Skeletal muscle satellite cell (primary cell): ENCODE results near the gene CDC42BPA.
"Not testable (repeated sequence)": the region's sequence is repeated elsewhere in the genome, so short reads cannot be mapped to it uniquely, and the experiment has no call there.

ENCODE experiments used
- H3K27me3 ChIP-seq: 2 replicates; pipeline ENCODE4 v1.7.0; 2013; ENCODE audit warnings: low read length; ENCODE audit not compliant: control insufficient read depth, insufficient read depth
- H3K36me3 ChIP-seq: 2 replicates; pipeline ENCODE4 v1.7.0; 2013; ENCODE audit warnings: mild to moderate bottlenecking, control low read depth, low read length; ENCODE audit not compliant: insufficient read depth
- H3K4me1 ChIP-seq: 2 replicates; pipeline ENCODE4 v1.7.0; 2013; ENCODE audit warnings: low read length; ENCODE audit not compliant: control insufficient read depth, insufficient read depth
- H3K4me2 ChIP-seq: 2 replicates; pipeline ENCODE4 v1.7.0; 2013; ENCODE audit warnings: mild to moderate bottlenecking, low read length
- H3K4me3 ChIP-seq: 2 replicates; pipeline ENCODE4 v1.7.0; 2013; ENCODE audit warnings: low read length
- H3K9ac ChIP-seq: 2 replicates; pipeline ENCODE4 v1.7.0; 2013; ENCODE audit warnings: mild to moderate bottlenecking, low read depth, low read length, moderate library complexity
- H3K9me3 ChIP-seq: replicated peaks from 2 replicates; pipeline ENCODE4 v1.7.0; 2013; ENCODE audit warnings: mild to moderate bottlenecking, control low read depth, low read length

Gene CDC42BPA

DNA sequence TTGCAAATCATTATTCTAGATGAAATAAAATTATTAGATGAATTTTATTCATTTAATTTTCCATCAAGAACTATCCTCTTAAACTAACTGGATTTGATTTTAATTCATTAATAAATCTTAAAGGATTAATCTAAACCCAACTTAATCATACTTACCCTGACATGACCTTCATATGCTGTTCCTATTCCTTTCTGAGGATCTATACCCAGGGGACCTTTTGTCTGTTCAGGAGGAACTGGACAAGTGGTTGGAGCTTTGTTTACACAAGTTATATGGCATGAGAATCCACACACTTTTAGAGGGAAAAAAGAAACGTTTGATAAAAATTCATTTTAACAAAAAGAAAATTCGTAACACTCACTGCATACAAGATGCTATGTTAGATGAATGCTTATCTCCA, 283.0 kb downstream of the CDC42BPA start:
- H3K36me3 ChIP-seq, result peaks cover 27% of the 10 kb centered on the region

DNA sequence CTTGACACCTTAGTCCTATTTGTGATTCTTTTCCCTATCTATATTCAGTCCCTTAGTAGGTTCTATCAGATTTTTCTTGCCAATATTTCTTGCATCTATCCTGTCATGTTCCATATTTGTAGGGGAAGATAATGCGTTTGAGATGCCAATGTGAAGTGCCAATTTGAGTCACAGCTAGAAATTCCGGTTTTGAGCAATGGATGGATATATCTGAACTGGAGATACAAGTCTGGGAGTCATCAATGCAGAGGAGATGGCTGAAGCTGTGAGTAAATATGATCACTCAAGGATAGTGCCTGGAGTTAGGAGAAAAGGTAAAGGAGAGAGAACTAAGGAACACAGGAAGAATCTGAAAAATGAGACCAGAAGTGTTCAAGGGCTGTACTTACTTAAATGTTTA, 284.4 kb downstream of the CDC42BPA start:
- H3K9ac ChIP-seq, result no peak overlapping the region
- no peak overlapping the region for H3K4me2 ChIP-seq
- H3K27me3 ChIP-seq, result no peaks in the 10 kb centered on the region
- peaks cover 25% of the 10 kb centered on the region for H3K36me3 ChIP-seq
- no peaks in the 10 kb centered on the region for H3K4me1 ChIP-seq
- H3K9me3 ChIP-seq, result no peaks in the 10 kb centered on the region
- H3K4me3 ChIP-seq, result no peak overlapping the region

More for the DNA sequence above, 283.0 kb downstream of the CDC42BPA start:
- no peak overlapping the region for H3K9ac ChIP-seq
- H3K4me2 ChIP-seq, result no peak overlapping the region
- H3K4me3 ChIP-seq, result no peak overlapping the region
- no peaks in the 10 kb centered on the region for H3K27me3 ChIP-seq
- H3K4me1 ChIP-seq, result no peaks in the 10 kb centered on the region
- H3K9me3 ChIP-seq, result no peaks in the 10 kb centered on the region

DNA sequence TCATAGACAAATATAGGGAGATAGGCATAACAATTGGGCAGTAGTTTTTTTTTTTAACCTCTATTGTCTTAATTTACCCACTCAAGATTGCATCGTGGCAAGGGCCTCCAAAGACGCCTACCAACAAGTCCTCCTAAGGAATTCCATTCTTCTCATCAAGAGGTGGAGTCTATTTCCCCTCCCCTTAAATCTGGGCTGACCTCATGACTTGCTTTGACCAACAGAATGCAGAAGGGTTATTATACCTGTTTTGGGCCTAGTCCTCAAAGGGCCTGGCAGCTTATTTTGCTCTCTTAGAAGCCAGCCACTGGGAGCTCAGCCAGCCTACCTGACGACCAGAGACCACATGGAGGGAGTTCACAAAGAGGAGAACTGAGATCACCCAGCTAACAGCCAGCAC, 285.9 kb downstream of the CDC42BPA start:
- Histone ChIP-seq H3K4me2 (no peak overlapping the region), H3K4me3 (no peak overlapping the region), H3K4me1 (no peaks in the 10 kb centered on the region), H3K27me3 (no peaks in the 10 kb centered on the region), H3K36me3 (peaks cover 34% of the 10 kb centered on the region), H3K9me3 (no peaks in the 10 kb centered on the region), H3K9ac (no peak overlapping the region)

DNA sequence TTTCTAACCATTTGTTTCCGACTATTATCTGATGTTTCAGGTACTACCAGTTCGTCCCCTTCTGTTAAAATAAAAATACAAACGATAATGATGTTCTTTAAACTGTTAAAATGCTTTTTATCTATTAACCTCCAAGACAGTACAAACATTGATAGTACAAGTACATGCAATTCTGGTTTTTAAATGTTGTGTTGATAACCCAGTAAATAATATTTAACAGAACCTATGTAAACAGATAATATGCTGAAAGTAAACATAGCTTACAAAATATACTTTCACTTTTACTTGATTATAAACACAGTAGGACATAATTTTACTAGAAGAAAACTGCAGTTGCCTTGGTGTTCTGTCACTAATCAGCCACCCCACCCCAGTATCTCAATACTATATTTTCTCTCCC, 301.3 kb downstream of the CDC42BPA start:
- Histone ChIP-seq H3K9me3 (no peaks in the 10 kb centered on the region), H3K4me1 (no peaks in the 10 kb centered on the region), H3K36me3 (peaks cover 33% of the 10 kb centered on the region), H3K4me2 (no peak overlapping the region), H3K9ac (no peak overlapping the region), H3K4me3 (no peak overlapping the region), H3K27me3 (no peaks in the 10 kb centered on the region)

DNA sequence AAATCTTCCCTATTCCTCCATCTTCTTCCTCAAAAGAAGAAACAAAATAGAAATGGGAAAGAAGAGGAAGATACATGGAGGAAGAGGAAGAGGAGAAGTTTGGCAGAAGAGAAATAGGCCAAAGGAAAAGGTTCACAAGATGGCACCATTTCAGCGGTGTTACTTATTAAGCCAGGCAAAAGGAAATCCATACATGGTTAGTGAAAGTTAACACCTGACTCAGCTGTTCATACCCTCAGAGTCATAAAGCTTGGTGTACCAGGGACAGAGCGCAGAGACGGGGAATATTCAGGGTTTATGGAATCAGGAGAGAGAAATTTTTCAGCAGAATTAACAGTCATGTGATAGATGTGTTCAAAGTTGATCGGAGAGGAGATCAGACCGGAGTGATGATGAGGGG, 307.6 kb downstream of the CDC42BPA start:
- H3K4me1 ChIP-seq, result no peaks in the 10 kb centered on the region
- no peak overlapping the region for H3K9ac ChIP-seq
- no peaks in the 10 kb centered on the region for H3K27me3 ChIP-seq
- H3K9me3 ChIP-seq, result no peaks in the 10 kb centered on the region
- no peak overlapping the region for H3K4me2 ChIP-seq
- H3K4me3 ChIP-seq, result no peak overlapping the region
- H3K36me3 ChIP-seq, result peaks cover 21% of the 10 kb centered on the region

DNA sequence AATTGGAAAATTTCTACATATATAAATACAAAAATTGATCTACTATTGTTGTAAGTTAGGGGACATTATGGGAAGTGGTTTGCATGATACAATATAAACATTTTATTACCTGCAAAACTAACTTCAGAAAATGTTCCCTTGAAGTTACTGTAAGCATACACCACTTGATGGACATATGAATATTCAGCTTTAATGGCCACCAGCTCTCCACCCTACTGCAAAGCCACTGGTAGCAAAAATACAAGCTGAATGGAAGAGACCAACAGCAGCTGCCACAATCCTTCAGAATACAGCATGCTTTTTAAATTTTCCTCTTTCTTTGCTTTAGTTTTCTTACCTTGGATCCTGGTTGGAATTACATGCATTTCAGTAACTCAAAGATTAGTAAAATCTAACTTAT, 308.4 kb downstream of the CDC42BPA start:
- H3K4me1 ChIP-seq, result no peaks in the 10 kb centered on the region
- no peak overlapping the region for H3K4me3 ChIP-seq
- H3K9me3 ChIP-seq, result no peaks in the 10 kb centered on the region
- no peaks in the 10 kb centered on the region for H3K27me3 ChIP-seq
- H3K9ac ChIP-seq, result no peak overlapping the region
- peaks cover 24% of the 10 kb centered on the region for H3K36me3 ChIP-seq
- H3K4me2 ChIP-seq, result no peak overlapping the region

DNA sequence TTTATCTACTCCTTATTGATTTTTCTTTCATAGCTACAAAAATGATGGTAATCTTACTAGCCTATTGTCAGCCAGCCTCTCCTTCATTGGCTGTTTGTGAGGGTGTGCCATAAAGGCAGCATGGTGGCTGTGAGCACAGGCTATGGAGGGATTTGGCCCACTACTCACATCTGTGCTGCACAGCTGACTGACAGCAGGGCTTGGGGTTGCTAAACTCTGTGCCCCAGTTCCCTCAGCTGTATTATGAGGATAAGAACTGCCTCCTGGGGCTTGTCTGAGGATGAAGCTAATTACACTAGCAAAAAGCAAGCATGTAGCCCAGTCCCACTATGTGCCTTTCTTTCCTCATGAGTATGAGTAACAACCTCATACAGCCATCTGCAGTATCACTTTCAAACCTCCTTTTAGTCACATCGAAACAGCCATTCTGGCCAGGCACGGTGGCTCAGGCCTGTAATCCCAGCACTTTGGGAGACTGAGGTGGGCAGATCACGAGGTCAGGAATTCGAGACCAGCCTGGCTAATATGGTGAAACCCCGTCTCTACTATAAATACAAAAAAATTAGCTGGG, 312.0 kb downstream of the CDC42BPA start:
- Histone ChIP-seq H3K4me3 (no peak overlapping the region), H3K4me2 (no peak overlapping the region), H3K9me3 (no peaks in the 10 kb centered on the region), H3K4me1 (no peaks in the 10 kb centered on the region), H3K9ac (no peak overlapping the region), H3K36me3 (peaks cover 37% of the 10 kb centered on the region), H3K27me3 (no peaks in the 10 kb centered on the region)

DNA sequence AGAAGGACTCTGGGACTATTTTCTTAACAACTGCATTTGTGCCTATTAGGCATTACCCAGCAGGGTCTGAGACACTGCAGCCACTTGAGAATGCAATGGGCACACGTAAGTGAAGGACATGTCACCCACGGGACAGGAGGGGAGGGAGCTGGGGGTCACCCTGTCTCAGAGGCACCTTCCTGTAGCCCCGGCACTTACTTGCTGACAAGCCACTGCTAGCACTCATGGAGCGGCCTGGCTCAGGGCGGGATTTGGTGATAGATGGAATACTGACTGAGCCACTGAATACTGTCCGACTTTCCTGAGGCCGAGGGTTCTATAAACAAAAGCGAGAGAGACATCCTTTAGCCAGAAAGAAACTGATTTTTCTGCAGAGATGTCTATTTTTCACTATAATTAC, 313.5 kb downstream of the CDC42BPA start:
- Histone ChIP-seq H3K36me3 (peaks cover 39% of the 10 kb centered on the region), H3K4me2 (no peak overlapping the region), H3K9me3 (no peaks in the 10 kb centered on the region)

DNA sequence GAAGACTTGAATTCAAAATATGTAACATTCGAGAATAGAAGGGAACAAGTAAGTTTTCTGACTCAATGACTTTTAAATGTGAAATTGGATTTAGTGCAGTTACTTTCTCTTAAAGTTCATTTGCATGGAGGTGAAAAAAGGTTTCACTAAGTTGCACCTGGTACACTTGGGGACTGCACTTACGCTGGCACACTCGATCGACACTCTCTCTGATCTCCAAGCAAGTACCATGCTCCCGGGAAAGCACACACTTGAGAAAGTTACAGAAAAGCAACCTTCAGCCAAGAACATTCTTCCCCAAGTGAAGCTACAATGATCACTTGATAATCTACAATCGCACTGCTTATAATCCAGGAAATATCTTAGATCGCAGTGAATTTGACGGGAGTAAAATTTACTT, 315.1 kb downstream of the CDC42BPA start:
- H3K27me3 ChIP-seq, result no peaks in the 10 kb centered on the region
- H3K4me2 ChIP-seq, result no peak overlapping the region
- H3K4me1 ChIP-seq, result no peaks in the 10 kb centered on the region
- H3K4me3 ChIP-seq, result no peak overlapping the region
- H3K9me3 ChIP-seq, result no peaks in the 10 kb centered on the region
- no peak overlapping the region for H3K9ac ChIP-seq
- H3K36me3 ChIP-seq, result peaks cover 39% of the 10 kb centered on the region

More for the DNA sequence above, 313.5 kb downstream of the CDC42BPA start:
- Histone ChIP-seq H3K4me1 (no peaks in the 10 kb centered on the region), H3K27me3 (no peaks in the 10 kb centered on the region), H3K9ac (no peak overlapping the region), H3K4me3 (no peak overlapping the region)

DNA sequence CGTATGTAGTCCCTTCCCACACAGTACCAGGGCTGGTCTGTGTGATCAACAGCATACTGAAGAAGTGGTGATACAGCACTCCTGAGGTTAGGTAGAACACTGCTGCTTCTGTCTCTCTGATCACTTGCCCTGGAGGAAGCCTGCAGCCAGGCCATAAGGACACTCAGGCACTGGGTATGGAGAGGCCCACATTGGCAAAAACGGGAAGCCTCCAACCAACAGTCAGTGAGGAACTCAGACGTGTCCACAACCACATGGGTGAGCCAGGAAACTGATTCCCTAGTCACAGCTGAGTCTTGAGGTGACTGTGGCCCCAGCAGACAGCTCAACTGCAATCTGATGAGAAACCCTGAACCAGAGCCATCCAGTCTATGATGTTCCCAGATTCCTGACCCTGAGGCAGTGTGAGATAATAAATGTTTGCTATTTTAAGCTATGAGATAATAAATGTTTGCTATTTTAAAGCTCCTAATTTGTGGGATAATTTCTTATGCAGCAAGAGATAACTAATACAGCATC, 315.7 kb downstream of the CDC42BPA start:
- H3K4me1 ChIP-seq, result no peaks in the 10 kb centered on the region
- no peak overlapping the region for H3K4me3 ChIP-seq
- no peak overlapping the region for H3K9ac ChIP-seq
- H3K36me3 ChIP-seq, result peaks cover 39% of the 10 kb centered on the region
- H3K4me2 ChIP-seq, result no peak overlapping the region
- H3K27me3 ChIP-seq, result no peaks in the 10 kb centered on the region
- H3K9me3 ChIP-seq, result no peaks in the 10 kb centered on the region

DNA sequence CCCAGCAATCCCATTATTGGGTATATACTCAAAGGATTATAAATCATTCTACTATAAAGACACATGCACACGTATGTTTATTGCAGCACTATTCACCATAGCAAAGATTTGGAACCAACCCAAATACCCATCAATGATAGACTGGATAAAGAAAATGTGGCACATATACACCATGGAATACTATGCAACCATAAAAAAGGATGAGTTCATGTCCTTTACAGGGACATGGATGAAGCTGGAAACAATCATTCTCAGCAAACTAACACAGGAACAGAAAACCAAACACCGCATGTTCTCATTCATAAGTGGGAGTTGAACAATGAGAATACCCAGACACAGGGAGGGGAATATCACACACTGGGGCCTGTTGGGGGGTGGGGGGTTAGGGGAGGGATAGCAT, 318.7 kb downstream of the CDC42BPA start:
- not testable (repeated sequence) for H3K4me2 ChIP-seq, H3K4me3 ChIP-seq, H3K9me3 ChIP-seq, H3K4me1 ChIP-seq, H3K27me3 ChIP-seq, H3K9ac ChIP-seq
- H3K36me3 ChIP-seq, result peaks cover 33% of the 10 kb centered on the region
